HFF-Myc (cell line): Measurements from ENCODE around the gene NISCH.
"Not testable (repeated sequence)": the region's sequence is repeated elsewhere in the genome, so short reads cannot be mapped to it uniquely, and the experiment has no call there.

Experiments
- DNase-seq: peaks from one replicate; pipeline ENCODE4 v3.0.0-alpha.2; 2011; ENCODE audit warnings: low read depth; ENCODE audit errors: extremely low read depth
- H3K4me3 ChIP-seq: replicated peaks from 2 replicates; pipeline ENCODE4 v1.5.1; 2011; ENCODE audit warnings: low read depth, mild to moderate bottlenecking, control low read depth, low read length
- TF ChIP-seq, protein P1 (sequence below): IDR thresholded peaks from 2 replicates; pipeline ENCODE4 v1.5.1; 2012; ENCODE audit warnings: mild to moderate bottlenecking, low read depth, low read length, control low read depth; ENCODE audit errors: missing control alignments

The NISCH gene

DNA sequence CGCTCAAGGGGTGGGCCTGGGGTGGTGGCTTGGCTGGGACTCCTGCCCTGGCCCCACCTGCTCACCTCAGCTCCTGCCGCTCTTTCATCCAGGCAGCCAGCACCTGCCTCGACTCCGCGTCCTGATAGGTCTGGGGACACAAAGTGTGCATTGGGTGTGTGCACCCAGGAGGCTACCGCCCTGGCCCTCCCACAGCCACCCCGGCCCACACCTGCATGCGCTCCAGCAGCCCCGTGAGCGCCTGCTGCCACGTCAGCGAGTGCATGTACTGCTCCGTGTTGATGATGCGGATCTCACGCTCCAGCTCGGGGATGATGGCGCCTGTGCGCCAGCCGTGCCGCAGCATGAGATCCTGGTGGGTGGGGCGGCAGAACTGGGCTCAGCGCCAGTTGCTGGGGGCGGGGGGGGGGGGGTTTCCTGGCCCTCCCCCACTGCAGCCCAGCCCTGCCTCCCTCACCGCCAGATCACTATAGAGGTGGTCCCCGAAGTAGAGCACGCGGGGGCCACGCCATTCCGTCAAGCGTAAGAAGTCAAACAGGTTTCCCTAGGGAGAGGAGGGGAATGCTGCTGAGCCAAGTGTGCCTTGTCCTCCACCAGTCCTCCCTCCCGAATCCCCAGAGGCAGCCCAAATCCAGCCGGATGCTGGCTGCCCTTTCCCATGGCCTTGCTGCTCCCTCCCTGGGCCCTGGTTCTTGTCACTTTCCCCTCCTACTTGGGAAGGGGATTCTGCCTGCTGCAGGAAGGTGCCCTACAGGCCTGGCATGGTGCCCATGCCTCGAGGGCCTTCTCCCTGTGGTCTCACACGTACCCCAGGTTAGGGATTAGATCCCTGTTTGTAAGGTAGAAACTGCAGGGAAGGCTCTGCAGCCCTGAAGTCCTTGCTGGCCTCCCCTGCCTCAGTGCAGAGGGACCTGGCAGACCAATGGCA lies 69.6 kb downstream of the NISCH start:
- no peak for DNase-seq
- no peak overlapping the region for H3K4me3 ChIP-seq
- TF ChIP-seq, protein P1, sequence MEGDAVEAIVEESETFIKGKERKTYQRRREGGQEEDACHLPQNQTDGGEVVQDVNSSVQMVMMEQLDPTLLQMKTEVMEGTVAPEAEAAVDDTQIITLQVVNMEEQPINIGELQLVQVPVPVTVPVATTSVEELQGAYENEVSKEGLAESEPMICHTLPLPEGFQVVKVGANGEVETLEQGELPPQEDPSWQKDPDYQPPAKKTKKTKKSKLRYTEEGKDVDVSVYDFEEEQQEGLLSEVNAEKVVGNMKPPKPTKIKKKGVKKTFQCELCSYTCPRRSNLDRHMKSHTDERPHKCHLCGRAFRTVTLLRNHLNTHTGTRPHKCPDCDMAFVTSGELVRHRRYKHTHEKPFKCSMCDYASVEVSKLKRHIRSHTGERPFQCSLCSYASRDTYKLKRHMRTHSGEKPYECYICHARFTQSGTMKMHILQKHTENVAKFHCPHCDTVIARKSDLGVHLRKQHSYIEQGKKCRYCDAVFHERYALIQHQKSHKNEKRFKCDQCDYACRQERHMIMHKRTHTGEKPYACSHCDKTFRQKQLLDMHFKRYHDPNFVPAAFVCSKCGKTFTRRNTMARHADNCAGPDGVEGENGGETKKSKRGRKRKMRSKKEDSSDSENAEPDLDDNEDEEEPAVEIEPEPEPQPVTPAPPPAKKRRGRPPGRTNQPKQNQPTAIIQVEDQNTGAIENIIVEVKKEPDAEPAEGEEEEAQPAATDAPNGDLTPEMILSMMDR: no peak

DNA sequence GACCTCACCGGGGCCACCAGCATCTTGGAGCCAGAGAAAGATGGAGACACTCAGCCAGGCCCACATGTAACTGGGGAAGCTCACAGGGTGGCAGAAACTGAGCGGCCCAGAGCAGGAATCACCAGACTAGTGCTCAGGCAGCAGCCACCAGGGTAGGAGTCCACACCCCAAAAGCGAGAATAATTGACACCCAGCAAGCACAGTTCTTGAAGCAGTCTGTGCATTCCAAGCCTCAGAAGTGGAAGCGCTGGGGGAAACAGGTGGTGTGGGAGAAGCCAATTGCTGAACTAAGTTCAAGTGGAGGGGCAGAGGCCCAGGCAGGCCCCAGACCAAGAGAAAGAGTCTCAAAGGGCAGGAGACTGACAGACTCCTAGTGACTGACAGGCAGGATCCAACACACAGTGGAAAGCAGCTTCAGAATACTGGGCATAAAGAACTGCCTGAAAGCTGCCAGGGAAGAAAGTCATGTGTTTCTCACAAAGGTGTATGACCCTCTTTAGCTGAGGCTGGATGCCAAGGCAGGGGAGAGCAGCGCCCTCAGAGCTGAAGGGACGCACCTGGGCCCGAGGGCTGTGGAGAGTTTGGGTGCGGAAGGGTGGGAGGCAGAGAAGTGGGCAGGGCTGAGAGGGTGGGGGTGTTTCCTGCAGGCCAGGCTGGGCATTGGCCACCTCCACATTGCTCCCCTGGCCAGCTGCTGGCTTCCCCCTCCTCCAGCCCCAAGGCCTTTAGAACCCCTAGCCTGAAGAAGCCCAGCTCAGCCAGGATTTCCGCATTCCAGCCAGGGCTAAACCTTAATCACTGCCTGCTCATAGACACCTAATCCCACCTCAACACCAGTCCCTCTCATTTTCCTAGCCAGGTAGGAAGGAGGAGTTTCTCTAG lies 70.5 kb downstream of the NISCH start:
- DNase-seq: no peak

DNA sequence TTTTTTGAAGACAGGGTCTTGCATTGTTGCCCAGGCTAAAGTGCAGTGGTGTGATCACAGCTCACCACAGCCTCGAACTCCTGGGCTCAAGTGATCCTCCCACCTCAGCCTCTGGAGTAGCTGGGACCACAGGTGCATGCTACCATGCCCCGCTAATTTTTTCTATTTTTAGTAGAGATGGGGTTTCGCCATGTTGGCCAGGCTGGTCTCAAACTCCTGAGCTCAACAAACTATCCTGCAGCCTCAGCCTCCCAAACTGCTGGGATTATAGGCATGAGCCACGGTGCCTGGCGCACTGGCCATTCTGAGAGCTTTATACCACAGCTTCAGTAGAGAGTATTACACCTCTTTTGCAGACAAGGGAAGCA lies 71.3 kb downstream of the NISCH start:
- DNase-seq, H3K4me3 ChIP-seq: not testable (repeated sequence)

More for the DNA sequence above, 70.5 kb downstream of the NISCH start:
- no peak overlapping the region for H3K4me3 ChIP-seq
- TF ChIP-seq, protein P1: no peak

DNA sequence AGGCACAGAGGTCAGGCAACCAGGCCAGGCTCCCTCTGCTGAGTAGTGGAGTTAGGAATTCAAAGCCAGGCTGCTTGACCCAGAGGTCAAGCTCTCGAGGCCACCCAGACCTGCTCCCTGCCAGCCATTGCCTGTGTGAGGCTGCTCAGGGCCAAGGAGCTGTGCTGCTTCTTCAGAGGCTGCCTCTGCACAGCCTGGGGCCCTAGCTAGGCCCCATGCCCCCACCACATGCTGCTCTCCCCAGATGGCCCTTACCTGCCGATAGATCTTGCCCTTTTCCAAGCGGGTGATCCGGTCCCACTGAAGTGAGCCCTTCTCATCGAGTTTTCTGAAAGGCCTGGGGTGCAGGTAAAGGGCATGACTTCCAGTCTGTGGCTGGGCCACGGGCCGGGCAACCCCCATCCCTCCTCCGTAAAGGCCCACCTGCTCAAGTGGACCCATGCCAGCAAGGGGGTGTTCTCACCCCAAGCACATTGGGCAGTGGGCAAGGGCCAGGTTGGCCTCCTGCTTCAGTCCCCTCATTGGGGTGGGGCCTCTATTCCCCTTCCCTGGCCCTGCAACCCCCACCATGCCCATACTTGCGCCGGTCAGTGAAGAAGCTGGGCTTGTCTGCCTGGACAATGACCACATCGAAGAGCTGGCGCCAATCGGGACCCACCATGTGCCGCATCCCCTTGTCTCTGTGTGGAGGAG lies 71.8 kb downstream of the NISCH start:
- TF ChIP-seq, protein P1: no peak
- DNase-seq: no peak
- no peak overlapping the region for H3K4me3 ChIP-seq

DNA sequence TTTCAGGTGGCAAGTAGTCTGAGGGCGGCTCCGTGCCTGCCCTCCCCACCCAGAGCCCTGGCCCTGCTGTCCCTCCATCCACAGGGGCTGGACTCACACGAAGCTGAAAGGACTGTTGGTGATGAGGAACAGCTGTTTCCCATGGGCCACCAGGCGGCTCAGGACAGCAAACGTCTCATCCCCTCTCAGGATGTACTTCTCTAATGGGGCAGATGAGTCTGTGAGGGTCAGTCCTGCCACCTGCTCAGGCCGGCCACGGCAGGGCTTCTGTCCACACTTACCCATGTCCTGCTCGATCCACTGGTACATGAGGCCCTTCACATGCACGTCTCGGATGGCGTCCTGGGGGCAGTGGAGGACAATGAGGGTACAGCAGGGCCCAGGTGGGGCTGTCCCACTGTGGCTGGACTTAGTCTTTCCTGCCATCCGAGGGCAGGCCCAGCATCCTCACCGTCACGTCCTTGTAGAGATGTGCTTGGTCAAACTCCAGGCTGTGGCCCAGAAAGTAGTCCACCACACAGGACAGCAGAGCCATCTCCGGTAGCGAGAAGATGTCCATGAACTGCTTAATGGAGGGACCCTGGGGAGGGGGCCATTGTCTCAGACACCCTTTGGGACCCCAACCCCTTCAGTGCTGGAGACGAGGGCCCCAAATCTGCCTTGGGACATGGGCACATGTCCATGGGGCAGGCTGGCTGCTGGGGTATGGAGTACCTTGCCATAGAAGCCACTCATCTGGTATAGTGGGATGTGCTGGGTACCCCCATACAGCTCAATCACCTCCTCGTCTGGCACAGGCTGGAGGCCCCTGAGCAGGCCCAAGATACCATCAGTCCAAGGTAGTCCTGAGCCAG lies 72.6 kb downstream of the NISCH start:
- H3K4me3 ChIP-seq: no peak overlapping the region
- no peak for DNase-seq
- TF ChIP-seq, protein P1: no peak

DNA sequence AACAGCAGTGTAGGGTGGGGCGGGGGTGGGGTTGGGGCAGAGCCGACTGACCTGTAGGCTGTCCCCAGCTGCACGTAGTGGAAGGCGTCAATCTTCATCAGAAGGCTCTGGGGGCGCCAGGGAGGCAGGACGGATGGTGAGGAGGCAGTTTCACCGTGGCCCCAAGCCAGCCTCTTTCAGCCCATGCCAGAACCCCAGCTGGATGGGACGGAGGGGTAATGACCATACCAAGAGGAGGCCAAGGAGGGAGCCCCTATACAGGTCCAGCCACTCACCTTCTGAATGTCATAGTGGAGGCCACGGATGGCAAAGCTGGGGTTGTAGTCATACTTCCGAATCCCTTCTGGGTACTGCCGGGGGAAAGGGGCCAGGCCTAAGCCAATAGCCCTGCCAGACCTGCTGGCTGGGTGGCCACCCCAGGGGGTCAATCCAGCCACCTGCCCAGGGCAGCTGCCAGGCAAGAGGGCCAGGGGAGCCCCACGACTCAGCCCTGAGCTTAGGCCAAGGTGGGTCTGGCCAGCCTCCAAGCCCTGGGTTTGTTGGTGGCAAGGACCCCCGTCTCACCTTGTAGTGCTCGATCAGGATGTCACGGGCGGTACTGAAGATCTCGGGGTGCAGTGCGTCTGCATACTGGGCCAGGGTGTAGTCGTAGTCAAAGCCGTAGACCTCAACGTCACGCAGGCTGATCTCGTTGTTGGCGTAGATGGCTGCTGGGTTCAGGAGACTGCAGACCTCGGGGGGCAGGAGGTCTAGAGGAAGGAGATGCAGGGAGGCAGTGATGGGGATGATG lies 73.4 kb downstream of the NISCH start:
- no peak for DNase-seq
- H3K4me3 ChIP-seq: no peak overlapping the region
- TF ChIP-seq, protein P1: no peak
